HepG2 (cell line): ENCODE measurements around the gene CD180. TPM values are rescaled to one million over a fixed set of nuclear protein-coding genes. Genes with fewer than 3 reads are reported as not detected.

Source experiments
- CBX2 ChIP-seq, 2 experiments: fragments of 200-600 bp in 1 of 2; sonication (generic); formaldehyde crosslinking in 1 of 2; IDR thresholded peaks; 2 replicates each; pipeline versions ENCODE4 v1.7.0 to v1.8.1; 2018 to 2022; ENCODE audit warnings: low read depth in 2 of 2, low read length in 1 of 2, mild to moderate bottlenecking in 1 of 2, missing genetic modification reagents in 1 of 2
- PLRG1 ChIP-seq: fragments of 450-650 bp; conservative IDR thresholded peaks from 2 replicates; pipeline ENCODE4 v1.6.1; 2016
- RXRB ChIP-seq: IDR thresholded peaks from 2 replicates; pipeline ENCODE4 v1.6.1; 2016; ENCODE audit warnings: borderline replicate concordance, missing genetic modification reagents, missing compliant biosample characterization
- TMF1 ChIP-seq: sonication (generic); formaldehyde crosslinking; IDR thresholded peaks from 2 replicates; pipeline ENCODE4 v1.8.1; 2022; ENCODE audit warnings: low read depth, missing genetic modification reagents
- ZFYVE20 ChIP-seq: sonication (generic); formaldehyde crosslinking; IDR thresholded peaks from 2 replicates; pipeline ENCODE4 v1.8.0; 2023; ENCODE audit warnings: low read depth, mild to moderate bottlenecking, moderate library complexity, missing genetic modification reagents, borderline replicate concordance
- ZNF589 ChIP-seq: sonication (generic); formaldehyde crosslinking; conservative IDR thresholded peaks from 2 replicates; pipeline ENCODE4 v1.8.0; 2022; ENCODE audit warnings: mild to moderate bottlenecking, moderate library complexity, missing genetic modification reagents
- ZNF644 ChIP-seq: IDR thresholded peaks from 2 replicates; pipeline ENCODE4 v1.6.1; 2016; ENCODE audit warnings: low read depth
- ZSCAN30 ChIP-seq: sonication (generic); formaldehyde crosslinking; IDR thresholded peaks from 2 replicates; pipeline ENCODE4 v1.5.0; 2020; ENCODE audit warnings: mild to moderate bottlenecking, missing genetic modification reagents
- polyA plus RNA-seq, 8 experiments: library from polyadenylated mRNA; depleted of rRNA in 3 of 8; stranded (reverse) in 7 of 8; unstranded in 1 of 8; fragments of >200 nt; fragmentation: Illumina TruSeq in 4 of 8; extraction: Trizol in 4 of 8; gene quantifications; 2 replicates each; pipeline versions ENCODE4 v1.2.1 to v1.2.3, GENCODE V29; 2011 to 2016; ENCODE audit warnings: low read depth in 4 of 8, missing spikeins in 1 of 8, mixed read lengths in 1 of 8; ENCODE audit not compliant: insufficient read depth in 1 of 8
- total RNA-seq, 5 experiments: library from RNA; depleted of rRNA; stranded (reverse); fragments of >200 nt; fragmentation: Illumina TruSeq; extraction: Trizol; gene quantifications; 2 replicates each; pipeline ENCODE4 v1.2.3, GENCODE V29; 2016; ENCODE audit warnings: low read depth in 1 of 5
- TF ChIP-seq, protein P1 (sequence below): sonication (generic); formaldehyde crosslinking; IDR thresholded peaks from 2 replicates; pipeline ENCODE4 v1.4.0; 2020; ENCODE audit warnings: missing genetic modification reagents
- TF ChIP-seq, protein P2 (sequence below): sonication (generic); formaldehyde crosslinking; IDR thresholded peaks from 2 replicates; pipeline ENCODE4 v1.8.1; 2023; ENCODE audit warnings: missing genetic modification reagents, mild to moderate bottlenecking, borderline replicate concordance
- TF ChIP-seq, protein P3 (sequence below): sonication (generic); formaldehyde crosslinking; IDR thresholded peaks from 2 replicates; pipeline ENCODE4 v1.8.0; 2023; ENCODE audit warnings: mild to moderate bottlenecking, missing genetic modification reagents
- TF ChIP-seq, protein P4 (sequence below): sonication (generic); formaldehyde crosslinking; IDR thresholded peaks from 2 replicates; pipeline ENCODE4 v1.4.0; 2020; ENCODE audit warnings: mild to moderate bottlenecking, missing genetic modification reagents
- TF ChIP-seq, protein P5 (sequence below): sonication (generic); formaldehyde crosslinking; IDR thresholded peaks from 2 replicates; pipeline ENCODE4 v1.8.0; 2022; ENCODE audit warnings: mild to moderate bottlenecking, missing genetic modification reagents, moderate library complexity
- TF ChIP-seq, protein P6 (sequence below), 2 experiments: sonication (generic) in 1 of 2; formaldehyde crosslinking in 1 of 2; IDR thresholded peaks; 2 replicates each; pipeline versions ENCODE4 v1.4.0 to v1.6.1; 2016 to 2020; ENCODE audit warnings: borderline replicate concordance in 1 of 2, low read depth in 1 of 2, mild to moderate bottlenecking in 1 of 2, missing genetic modification reagents in 1 of 2
- TF ChIP-seq, protein P7 (sequence below): IDR thresholded peaks from 2 replicates; pipeline ENCODE4 v1.6.1; 2016; ENCODE audit warnings: missing compliant biosample characterization, missing genetic modification reagents, borderline replicate concordance

CD180 gene
- total and polyA plus RNA-seq, 2 of the 13 experiments (the other 11 are each of a cell fraction or from before 2014, with no cell fraction given) = not detected

DNA sequence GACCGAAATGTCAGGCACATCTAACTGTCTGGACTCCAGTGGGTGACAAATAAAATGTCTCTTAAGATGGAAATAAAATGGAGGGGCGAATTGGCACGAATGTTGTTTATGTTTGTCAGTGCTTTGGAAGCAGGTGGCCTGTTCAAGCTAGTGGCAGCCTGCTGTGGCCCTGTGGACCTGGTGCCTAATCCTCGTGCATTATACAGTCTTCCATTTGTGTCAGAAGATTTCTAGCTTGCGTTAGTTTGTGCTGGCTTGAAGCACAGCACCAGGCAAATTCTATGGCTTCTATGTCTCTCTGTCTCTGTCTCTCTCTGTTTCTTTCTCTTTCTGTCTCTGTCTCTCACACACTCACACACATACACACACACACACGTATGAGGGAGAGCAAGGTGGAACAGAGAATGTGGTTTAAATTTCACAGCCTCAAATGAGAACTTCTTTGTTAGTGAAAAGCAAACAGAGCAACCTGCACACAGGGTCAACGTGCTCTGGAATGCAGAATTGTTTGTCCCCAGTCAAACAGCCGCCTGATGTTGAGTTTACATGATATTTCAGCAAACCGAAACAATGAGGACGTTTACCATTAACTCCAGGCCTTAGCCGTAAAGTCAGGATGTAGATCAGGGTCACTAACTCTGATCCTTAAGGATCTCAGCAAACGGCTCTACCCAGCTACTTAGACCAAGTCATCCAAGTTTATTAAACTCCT, 39.0 kb upstream of the CD180 start (continued):
- TF ChIP-seq, protein P1, sequence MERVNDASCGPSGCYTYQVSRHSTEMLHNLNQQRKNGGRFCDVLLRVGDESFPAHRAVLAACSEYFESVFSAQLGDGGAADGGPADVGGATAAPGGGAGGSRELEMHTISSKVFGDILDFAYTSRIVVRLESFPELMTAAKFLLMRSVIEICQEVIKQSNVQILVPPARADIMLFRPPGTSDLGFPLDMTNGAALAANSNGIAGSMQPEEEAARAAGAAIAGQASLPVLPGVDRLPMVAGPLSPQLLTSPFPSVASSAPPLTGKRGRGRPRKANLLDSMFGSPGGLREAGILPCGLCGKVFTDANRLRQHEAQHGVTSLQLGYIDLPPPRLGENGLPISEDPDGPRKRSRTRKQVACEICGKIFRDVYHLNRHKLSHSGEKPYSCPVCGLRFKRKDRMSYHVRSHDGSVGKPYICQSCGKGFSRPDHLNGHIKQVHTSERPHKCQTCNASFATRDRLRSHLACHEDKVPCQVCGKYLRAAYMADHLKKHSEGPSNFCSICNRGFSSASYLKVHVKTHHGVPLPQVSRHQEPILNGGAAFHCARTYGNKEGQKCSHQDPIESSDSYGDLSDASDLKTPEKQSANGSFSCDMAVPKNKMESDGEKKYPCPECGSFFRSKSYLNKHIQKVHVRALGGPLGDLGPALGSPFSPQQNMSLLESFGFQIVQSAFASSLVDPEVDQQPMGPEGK = peak; percentile 25; the same call in 1 of the 2 replicates
- TF ChIP-seq ZSCAN30 (CRISPR knock-in tag) (no peak), ZNF644 (CRISPR knock-in tag) (peak; percentile 78; the same call in 1 of the 2 replicates), ZFYVE20 (CRISPR knock-in tag) (no peak), TMF1 (CRISPR knock-in tag) (no peak), PLRG1 (no peak), RXRB (peak; percentile 87), ZNF589 (CRISPR knock-in tag) (no peak), CBX2 (IDR thresholded peaks at IDR 0.05; ENCODE audit: low read depth, low read length) (no peak), CBX2 (CRISPR knock-in tag; IDR thresholded peaks at IDR 0.05; ENCODE audit: low read depth) (no peak)
- TF ChIP-seq, protein P2, sequence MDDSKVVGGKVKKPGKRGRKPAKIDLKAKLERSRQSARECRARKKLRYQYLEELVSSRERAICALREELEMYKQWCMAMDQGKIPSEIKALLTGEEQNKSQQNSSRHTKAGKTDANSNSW = no peak
- TF ChIP-seq, protein P3, sequence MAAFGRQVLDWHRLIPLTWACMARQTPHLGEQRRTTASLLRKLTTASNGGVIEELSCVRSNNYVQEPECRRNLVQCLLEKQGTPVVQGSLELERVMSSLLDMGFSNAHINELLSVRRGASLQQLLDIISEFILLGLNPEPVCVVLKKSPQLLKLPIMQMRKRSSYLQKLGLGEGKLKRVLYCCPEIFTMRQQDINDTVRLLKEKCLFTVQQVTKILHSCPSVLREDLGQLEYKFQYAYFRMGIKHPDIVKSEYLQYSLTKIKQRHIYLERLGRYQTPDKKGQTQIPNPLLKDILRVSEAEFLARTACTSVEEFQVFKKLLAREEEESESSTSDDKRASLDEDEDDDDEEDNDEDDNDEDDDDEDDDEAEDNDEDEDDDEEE (CRISPR knock-in tag) = no peak
- TF ChIP-seq, protein P4, sequence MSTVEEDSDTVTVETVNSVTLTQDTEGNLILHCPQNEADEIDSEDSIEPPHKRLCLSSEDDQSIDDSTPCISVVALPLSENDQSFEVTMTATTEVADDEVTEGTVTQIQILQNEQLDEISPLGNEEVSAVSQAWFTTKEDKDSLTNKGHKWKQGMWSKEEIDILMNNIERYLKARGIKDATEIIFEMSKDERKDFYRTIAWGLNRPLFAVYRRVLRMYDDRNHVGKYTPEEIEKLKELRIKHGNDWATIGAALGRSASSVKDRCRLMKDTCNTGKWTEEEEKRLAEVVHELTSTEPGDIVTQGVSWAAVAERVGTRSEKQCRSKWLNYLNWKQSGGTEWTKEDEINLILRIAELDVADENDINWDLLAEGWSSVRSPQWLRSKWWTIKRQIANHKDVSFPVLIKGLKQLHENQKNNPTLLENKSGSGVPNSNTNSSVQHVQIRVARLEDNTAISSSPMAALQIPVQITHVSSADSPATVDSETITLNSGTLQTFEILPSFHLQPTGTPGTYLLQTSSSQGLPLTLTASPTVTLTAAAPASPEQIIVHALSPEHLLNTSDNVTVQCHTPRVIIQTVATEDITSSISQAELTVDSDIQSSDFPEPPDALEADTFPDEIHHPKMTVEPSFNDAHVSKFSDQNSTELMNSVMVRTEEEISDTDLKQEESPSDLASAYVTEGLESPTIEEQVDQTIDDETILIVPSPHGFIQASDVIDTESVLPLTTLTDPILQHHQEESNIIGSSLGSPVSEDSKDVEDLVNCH (CRISPR knock-in tag) = no peak
- TF ChIP-seq, protein P5, sequence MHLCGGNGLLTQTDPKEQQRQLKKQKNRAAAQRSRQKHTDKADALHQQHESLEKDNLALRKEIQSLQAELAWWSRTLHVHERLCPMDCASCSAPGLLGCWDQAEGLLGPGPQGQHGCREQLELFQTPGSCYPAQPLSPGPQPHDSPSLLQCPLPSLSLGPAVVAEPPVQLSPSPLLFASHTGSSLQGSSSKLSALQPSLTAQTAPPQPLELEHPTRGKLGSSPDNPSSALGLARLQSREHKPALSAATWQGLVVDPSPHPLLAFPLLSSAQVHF (CRISPR knock-in tag) = no peak
- TF ChIP-seq, protein P6, sequence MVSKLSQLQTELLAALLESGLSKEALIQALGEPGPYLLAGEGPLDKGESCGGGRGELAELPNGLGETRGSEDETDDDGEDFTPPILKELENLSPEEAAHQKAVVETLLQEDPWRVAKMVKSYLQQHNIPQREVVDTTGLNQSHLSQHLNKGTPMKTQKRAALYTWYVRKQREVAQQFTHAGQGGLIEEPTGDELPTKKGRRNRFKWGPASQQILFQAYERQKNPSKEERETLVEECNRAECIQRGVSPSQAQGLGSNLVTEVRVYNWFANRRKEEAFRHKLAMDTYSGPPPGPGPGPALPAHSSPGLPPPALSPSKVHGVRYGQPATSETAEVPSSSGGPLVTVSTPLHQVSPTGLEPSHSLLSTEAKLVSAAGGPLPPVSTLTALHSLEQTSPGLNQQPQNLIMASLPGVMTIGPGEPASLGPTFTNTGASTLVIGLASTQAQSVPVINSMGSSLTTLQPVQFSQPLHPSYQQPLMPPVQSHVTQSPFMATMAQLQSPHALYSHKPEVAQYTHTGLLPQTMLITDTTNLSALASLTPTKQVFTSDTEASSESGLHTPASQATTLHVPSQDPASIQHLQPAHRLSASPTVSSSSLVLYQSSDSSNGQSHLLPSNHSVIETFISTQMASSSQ (IDR thresholded peaks at IDR 0.05; ENCODE audit: low read depth) = 0 out of 2 replicates have a peak, but pooled peaks have one; percentile 43
- TF ChIP-seq, protein P6 (CRISPR knock-in tag; IDR thresholded peaks at IDR 0.05; ENCODE audit: borderline replicate concordance) = peak; percentile 83; the same call in 1 of the 2 replicates
- TF ChIP-seq, protein P7, sequence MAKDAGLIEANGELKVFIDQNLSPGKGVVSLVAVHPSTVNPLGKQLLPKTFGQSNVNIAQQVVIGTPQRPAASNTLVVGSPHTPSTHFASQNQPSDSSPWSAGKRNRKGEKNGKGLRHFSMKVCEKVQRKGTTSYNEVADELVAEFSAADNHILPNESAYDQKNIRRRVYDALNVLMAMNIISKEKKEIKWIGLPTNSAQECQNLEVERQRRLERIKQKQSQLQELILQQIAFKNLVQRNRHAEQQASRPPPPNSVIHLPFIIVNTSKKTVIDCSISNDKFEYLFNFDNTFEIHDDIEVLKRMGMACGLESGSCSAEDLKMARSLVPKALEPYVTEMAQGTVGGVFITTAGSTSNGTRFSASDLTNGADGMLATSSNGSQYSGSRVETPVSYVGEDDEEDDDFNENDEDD (CRISPR knock-in tag) = peak; percentile 57; the same call in 1 of the 2 replicates
